ENCODE data around the gene DMD.

DMD gene

GRCh38 chrX:32185160-32185559 lies 1026.2 kb downstream of the DMD start:
- no peak for DNase-seq

DNA sequence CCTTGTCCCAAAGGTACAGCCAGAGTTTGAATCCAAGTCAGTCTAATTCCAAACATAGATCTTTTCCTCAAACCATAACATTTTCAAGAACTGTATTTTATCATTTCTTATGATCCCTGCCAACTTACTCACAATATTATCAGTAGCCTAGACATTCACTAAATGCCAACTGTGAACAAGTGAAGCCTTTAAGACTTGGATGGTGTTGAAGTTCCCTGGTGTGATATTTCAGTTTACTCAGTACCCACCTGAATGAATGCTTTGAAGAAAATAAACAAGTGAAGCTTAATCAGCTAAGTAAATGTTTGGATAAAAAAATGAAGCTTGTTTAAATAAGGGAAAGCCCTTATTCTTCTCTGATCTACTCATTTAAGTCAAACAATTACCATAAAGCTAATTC lies 1028.3 kb downstream of the DMD start:
- no peak for DNase-seq

GRCh38 chrX:32176510-32176909 lies 1034.8 kb downstream of the DMD start:
- DNase-seq: no peak

GRCh38 chrX:32170481-32170880 lies 1040.9 kb downstream of the DMD start:
- no peak for DNase-seq

DNA sequence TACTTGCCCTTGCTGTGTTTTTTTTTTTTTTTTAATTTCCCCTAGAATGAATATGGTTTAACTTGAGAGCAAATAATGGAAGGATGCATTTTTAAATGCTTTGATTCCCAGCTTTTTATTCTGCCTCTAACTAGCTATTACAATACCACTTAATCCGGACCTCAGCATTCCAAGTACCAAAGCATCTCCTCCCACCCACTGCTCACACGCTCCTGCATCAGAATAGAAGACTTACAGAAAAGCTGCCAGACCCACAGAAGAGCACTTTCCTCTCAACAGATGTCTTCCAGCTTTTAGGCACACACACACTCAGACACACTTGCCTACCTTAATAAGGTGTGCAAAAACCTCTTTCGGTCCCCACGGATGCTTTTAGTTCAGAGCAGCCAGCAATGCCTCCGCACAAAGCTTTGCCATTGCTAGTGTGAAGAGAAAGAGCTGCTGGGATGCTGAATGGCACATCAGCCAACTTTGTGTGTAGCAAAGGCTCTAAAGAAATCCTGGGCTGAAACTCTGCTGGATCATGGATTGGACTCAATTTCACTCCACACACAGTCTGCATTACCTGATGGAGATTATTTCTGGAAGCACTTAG lies 1056.2 kb downstream of the DMD start:
- DNase-seq: no peak

GRCh38 chrX:32153585-32153984 lies 1057.8 kb downstream of the DMD start:
- DNase-seq: no peak

DNA sequence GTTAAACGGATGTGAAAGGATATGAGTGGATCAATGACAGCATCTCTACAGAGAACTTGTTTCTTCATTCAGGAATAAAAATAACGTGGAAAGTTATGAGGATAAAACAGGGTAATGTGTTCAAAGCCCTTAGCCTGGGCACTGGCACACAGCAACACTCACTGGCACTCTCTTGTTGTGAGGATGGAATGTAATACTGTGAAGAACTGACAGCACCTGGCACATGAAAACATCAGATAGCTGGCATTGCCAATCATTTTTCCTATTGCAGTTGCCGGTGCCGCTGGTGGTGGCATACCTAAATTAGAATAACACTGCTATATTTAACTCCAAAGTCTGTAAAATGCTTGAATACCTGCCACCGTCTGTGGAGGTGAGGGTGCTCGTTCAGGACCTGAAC lies 1061.2 kb downstream of the DMD start:
- no peak for DNase-seq

DNA sequence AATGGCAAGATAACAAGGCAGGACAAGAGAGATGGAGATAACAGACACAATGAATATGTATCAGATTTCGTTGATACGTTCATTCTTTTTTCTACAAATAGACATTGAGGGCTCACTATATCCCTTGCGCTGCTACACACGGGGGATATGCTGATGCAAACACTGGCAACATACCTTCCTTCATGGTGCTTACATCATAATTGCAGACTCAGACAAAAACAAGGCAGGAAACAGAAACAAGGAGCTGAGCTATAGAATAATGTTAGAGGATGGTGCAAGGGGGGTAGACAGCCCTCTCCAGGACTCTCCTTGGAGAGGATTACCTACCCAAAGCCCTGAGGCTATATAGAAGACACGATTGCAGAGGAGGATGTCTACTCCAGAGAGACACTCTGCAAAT lies 1069.5 kb downstream of the DMD start:
- DNase-seq: no peak

DNA sequence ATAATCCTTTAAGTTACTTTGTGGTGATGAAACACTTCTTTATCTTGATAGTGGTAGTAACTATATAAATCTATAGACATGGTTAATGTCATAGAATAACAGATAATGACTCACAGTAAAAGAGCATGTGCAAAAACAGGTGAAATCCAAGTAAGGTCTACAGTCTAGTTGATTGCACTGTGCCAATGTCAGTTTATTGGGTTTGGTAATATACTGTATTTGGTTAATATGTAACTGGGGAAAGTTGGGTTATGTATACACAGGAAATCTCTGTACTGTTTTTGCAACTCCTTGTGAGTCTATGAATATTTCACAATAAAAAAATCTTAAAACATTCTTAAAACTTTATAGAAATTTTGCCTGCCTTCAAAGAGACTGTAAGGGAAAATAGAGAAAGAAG lies 1071.9 kb downstream of the DMD start:
- no peak for DNase-seq

DNA sequence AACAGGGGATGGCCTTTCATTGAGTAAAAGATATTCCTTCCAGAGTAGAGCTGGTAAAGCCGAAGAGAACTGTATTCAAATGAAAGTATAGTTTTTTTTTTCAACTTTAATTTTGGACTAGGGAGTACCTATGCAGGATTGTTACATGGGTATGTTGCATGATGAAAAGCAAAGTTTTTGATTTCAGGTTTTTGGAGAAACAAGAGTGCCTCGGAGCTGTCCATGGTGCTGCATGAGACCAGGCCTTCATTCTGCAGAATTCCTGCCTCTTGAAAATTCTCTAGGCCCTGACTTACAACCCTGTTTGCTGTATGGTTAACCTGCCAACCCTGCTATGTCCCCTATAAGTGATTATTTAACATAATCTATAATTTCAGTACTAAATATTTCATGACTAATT lies 1073.8 kb downstream of the DMD start:
- no peak for DNase-seq

GRCh38 chrX:32126997-32127396 lies 1084.4 kb downstream of the DMD start:
- no peak for DNase-seq

DNA sequence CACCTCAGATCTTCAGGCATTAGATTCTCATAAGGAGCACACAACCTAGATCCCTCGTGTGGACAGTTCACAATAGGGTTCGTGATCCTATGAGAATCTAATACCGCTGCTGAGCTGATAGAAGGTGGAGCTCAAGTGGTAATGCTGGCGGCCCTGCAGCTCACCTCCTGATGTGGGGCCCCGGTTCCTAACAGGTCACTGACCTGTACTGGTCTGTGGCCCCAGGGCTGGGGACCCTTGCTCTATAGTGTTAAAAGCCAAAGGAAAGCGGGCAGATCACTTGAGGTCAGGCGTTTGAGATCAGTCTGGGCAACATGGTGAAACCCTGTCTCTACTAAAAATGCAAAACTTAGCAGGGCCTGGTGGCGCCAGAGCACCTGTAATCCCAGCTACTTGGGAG lies 1092.5 kb downstream of the DMD start:
- DNase-seq: no peak

DNA sequence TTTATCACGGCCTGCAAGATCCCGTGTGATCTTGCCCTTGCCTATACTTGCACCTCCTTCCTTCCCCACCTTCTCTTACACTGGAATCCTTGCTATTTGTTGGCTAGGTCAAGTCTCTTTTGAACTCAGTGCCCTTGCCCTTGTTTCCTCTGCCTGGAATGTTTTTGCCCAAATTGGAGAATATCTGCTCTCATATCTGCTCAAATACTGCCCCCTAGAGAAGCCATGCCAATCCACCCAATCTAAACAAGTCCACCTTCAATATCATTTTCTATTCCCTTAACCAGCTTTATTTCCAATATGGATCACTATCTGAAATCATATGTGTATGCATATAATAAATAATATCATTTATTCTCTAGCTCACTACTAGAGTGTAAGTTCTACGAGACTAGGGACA lies 1095.3 kb downstream of the DMD start:
- DNase-seq: no peak

GRCh38 chrX:32087663-32088062 lies 1123.7 kb downstream of the DMD start:
- DNase-seq: no peak

GRCh38 chrX:32084757-32085156 lies 1126.6 kb downstream of the DMD start:
- DNase-seq: no peak

DNA sequence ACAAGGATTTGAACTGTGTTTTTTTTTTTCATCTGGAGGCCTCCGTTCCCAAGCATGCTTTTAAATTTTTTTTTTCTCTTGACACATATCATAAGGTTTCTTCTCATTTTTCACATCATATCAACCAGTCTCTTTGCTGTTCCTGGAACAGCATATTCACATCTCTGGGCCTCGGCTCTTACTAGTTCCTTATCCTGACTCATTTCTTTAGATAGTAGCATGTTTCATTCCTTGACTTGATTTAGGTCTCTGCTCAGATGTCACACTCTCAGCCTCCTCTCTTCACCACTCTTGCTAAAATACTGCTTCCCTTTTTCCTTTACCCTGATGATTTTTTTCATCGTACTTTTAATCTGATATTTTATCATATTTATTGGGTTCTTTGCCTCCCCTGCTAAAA lies 1163.1 kb downstream of the DMD start:
- no peak for DNase-seq

DNA sequence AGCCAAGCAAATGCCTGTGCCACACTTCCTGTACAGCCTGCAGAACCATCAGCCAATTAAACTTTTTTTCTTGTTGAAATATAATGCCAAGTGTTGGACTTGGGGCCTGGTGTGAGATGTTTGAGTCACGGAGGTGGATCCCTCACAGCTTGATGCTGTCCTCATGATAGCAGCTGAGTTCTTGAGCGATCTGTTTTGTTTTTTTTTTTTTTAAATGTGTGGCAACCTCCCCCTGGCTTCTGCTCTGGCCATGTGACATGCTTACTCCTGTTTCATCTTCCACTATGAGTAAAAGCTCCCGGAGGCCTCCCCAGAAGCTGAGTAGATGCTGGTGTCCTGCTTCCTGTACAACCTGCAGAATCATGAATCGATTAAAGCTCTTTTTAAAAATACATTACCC lies 1166.2 kb downstream of the DMD start:
- DNase-seq: no peak

DNA sequence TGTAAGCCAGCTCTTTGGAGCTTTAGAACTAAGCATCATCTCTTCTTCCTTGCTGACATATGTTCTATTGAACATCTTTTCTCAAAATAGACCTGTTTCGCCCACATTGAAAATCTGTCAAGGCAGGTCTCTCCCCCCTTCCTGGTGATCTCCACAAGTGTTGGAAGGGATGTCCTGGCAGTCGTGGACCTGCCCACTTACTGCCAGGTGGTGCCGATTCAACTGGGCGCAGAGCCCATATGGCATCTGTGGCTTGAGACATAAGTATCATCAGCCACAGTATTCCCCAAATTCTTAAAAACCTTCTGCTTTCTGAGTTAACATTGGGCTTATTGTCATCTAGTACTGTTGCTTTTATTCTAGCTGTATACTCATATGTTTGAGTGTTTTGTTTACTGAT lies 1170.2 kb downstream of the DMD start:
- no peak for DNase-seq

DNA sequence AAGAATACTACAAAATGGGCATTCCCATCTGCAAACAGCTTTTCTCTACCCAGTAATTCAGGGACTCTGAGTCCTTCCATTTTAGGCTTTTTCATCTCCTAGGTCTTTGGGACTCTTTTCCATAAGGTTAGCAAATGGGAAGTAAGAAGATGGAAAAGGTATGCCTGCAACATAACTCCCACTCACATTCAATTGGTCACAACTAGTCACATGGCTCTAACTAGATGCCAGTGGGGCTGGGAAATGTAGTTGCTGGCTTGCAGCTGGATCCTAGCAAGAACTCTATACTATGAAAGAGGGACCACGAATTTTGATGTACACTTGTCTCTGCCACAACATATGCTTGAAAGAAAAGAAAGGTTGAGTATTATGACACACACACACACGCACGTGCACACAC lies 1184.6 kb downstream of the DMD start:
- no peak for DNase-seq

GRCh38 chrX:32024072-32024471 lies 1187.3 kb downstream of the DMD start:
- DNase-seq: no peak

GRCh38 chrX:32016195-32016594 lies 1195.2 kb downstream of the DMD start:
- DNase-seq: no peak

GRCh38 chrX:32010948-32011347 lies 1200.4 kb downstream of the DMD start:
- no peak for DNase-seq

DNA sequence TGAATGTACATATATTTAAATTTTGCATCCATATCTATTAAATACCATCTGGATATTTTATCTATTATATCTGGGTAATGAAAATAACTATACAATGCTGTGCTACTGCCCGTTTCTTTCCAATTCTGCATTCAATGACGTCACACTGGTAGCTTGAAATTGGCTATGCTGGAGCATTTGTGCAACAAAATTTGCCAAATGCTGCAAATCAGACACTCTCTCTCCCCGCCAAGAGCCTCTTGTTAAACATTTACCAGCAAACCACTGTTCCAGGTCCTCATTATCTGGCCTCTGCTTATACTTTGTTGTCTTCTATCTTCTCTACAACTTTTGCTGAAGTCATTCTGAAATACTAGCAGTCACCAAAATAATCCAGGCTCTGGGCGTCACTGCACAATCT lies 1201.1 kb downstream of the DMD start:
- no peak for DNase-seq

- DNase-seq: no peak
Measured at GRCh38 chrX:31993637-31994036, 1217.7 kb downstream of the DMD start.

- DNase-seq: no peak
Measured at GRCh38 chrX:31988975-31989374, 1222.4 kb downstream of the DMD start.

- no peak for DNase-seq
Measured at GRCh38 chrX:31981546-31982062, 1229.7 kb downstream of the DMD start.
